HepG2 (cell line): Measurements from ENCODE around the gene RIC3. TPM values are rescaled to one million over a fixed set of nuclear protein-coding genes. Genes with fewer than 3 reads are reported as not detected.

ENCODE experiments used
- ATAC-seq: fragments of 200-7000 bp; cut with Tn5 transposase; 3 replicates; pipeline ENCODE4 v1.9.1; 2020; ENCODE audit warnings: mild to moderate bottlenecking, moderate library complexity
- BruUV-seq: library from RNA; stranded (reverse); fragments of 400-500 nt; replicated peaks from 2 replicates; lab custom pipeline; 2021; lab: Mats Ljungman, UMichigan
- CTCF ChIA-PET: fragments of 300-600 bp; formaldehyde crosslinking; extraction: SDS; loops from one replicate; lab custom pipeline; 2021; ENCODE audit warnings: low total read pairs, inconsistent platforms, low intra/inter-chr PET ratio; lab: Yijun Ruan, JAX
- POLR2A ChIA-PET: fragments of 350-600 bp; sonication (Branson Sonifier 250); formaldehyde crosslinking; loops from one replicate; lab custom pipeline; 2020; ENCODE audit warnings: antibody characterized with exemption, inconsistent platforms; lab: Yijun Ruan, JAX
- DNase-seq: peaks from one replicate; pipeline ENCODE4 v3.0.0-alpha.2; 2015; ENCODE audit warnings: low spot score
- FAIRE-seq: peaks from 3 replicates; lab custom pipeline; 2011; peaks lifted over from hg19 to GRCh38; lab: Jason Lieb, UNC
- H2AFZ ChIP-seq: one replicate; pipeline ENCODE4 v1.6.1; 2011; ENCODE audit warnings: low read length, inconsistent platforms
- H3K27ac ChIP-seq: fragments of 300-600 bp; 3 replicates; pipeline ENCODE4 v1.8.0; 2011; ENCODE audit warnings: mixed run types, mild to moderate bottlenecking, mixed read lengths, low read length, inconsistent platforms; ENCODE audit not compliant: insufficient read depth; ENCODE audit errors: extremely low read length
- H3K27me3 ChIP-seq, 2 experiments: fragments of 200-600 bp in 1 of 2; 2 replicates in 1 of 2; 3 replicates in 1 of 2; pipeline versions ENCODE4 v1.6.0 to v1.8.0; 2011; ENCODE audit warnings: low read length in 2 of 2, mild to moderate bottlenecking in 2 of 2, moderate library complexity in 2 of 2, inconsistent platforms in 1 of 2; ENCODE audit not compliant: insufficient read depth in 2 of 2, control insufficient read depth in 1 of 2
- H3K36me3 ChIP-seq, 2 experiments: fragments of 200-600 bp in 1 of 2; replicated peaks in 1 of 2; 2 replicates in 1 of 2; 3 replicates in 1 of 2; pipeline versions ENCODE4 v1.5.1 to v1.8.0; 2011; ENCODE audit warnings: low read length in 2 of 2, inconsistent platforms in 1 of 2; ENCODE audit not compliant: insufficient read depth in 2 of 2, control insufficient read depth in 1 of 2
- H3K4me1 ChIP-seq: 2 replicates; pipeline ENCODE4 v1.5.1; 2012; ENCODE audit warnings: low read length, inconsistent platforms; ENCODE audit not compliant: insufficient read depth
- H3K4me2 ChIP-seq: 2 replicates; pipeline ENCODE4 v1.6.0; 2011; ENCODE audit warnings: low read depth, low read length, inconsistent platforms
- H3K4me3 ChIP-seq, 3 experiments: fragments of 200-600 bp in 1 of 3; sonication (generic), shearing (Covaris generic) in 1 of 3; replicated peaks in 1 of 3; 2 replicates each; pipeline ENCODE4 v1.5.1; 2011 to 2016; ENCODE audit warnings: low read length in 3 of 3, inconsistent platforms in 2 of 3, low read depth in 2 of 3, mild to moderate bottlenecking in 2 of 3, control low read depth in 1 of 3, mixed read lengths in 1 of 3; ENCODE audit not compliant: insufficient read depth in 1 of 3
- H3K79me2 ChIP-seq: one replicate; pipeline ENCODE4 v1.6.1; 2011; ENCODE audit warnings: low read length, inconsistent platforms; ENCODE audit not compliant: insufficient read depth
- H3K9ac ChIP-seq: 2 replicates; pipeline ENCODE4 v1.6.0; 2011; ENCODE audit warnings: mild to moderate bottlenecking, low read depth, low read length, inconsistent platforms; ENCODE audit not compliant: insufficient read depth
- H3K9me3 ChIP-seq: 2 replicates; pipeline ENCODE4 v1.5.1; 2012; ENCODE audit warnings: mild to moderate bottlenecking, low read length
- H4K20me1 ChIP-seq: 2 replicates; pipeline ENCODE4 v1.6.0; 2011; ENCODE audit warnings: inconsistent platforms, mild to moderate bottlenecking, low read length, moderate library complexity; ENCODE audit not compliant: insufficient read depth
- EED ChIP-seq: sonication (generic); formaldehyde crosslinking; IDR thresholded peaks from 2 replicates; pipeline ENCODE4 v1.5.0; 2020; ENCODE audit warnings: mild to moderate bottlenecking, missing genetic modification reagents
- KIAA2018 ChIP-seq: sonication (generic); formaldehyde crosslinking; IDR thresholded peaks from 2 replicates; pipeline ENCODE4 v1.5.0; 2020; ENCODE audit warnings: mild to moderate bottlenecking, missing genetic modification reagents, borderline replicate concordance
- MED8 ChIP-seq: sonication (generic); formaldehyde crosslinking; IDR thresholded peaks from 2 replicates; pipeline ENCODE4 v1.8.1; 2023; ENCODE audit warnings: mild to moderate bottlenecking, missing genetic modification reagents; ENCODE audit not compliant: insufficient replicate concordance
- RAD51 ChIP-seq: fragments of 450-650 bp; IDR thresholded peaks from 2 replicates; pipeline ENCODE4 v1.6.1; 2016; ENCODE audit warnings: borderline replicate concordance
- RXRB ChIP-seq: IDR thresholded peaks from 2 replicates; pipeline ENCODE4 v1.6.1; 2016; ENCODE audit warnings: borderline replicate concordance, missing genetic modification reagents, missing compliant biosample characterization
- SKI ChIP-seq: fragments of 450-650 bp; IDR thresholded peaks from one replicate; pipeline ENCODE4 v1.6.1; 2018; ENCODE audit warnings: mild to moderate bottlenecking; ENCODE audit not compliant: partially characterized antibody
- TBP ChIP-seq: sonication (generic); formaldehyde crosslinking; IDR thresholded peaks from 2 replicates; pipeline ENCODE4 v1.5.0; 2020; ENCODE audit warnings: missing genetic modification reagents
- ZNF546 ChIP-seq: sonication (generic); formaldehyde crosslinking; conservative IDR thresholded peaks from 2 replicates; pipeline ENCODE4 v1.8.1; 2023; ENCODE audit warnings: mild to moderate bottlenecking, missing genetic modification reagents
- ZNF598 ChIP-seq: sonication (generic); formaldehyde crosslinking; IDR thresholded peaks from 2 replicates; pipeline ENCODE4 v1.5.1; 2020; ENCODE audit warnings: mild to moderate bottlenecking, missing genetic modification reagents, borderline replicate concordance
- ZNF746 ChIP-seq: sonication (generic); formaldehyde crosslinking; IDR thresholded peaks from 2 replicates; pipeline ENCODE4 v1.8.0; 2022; ENCODE audit warnings: mild to moderate bottlenecking, missing genetic modification reagents
- ZNF761 ChIP-seq: sonication (generic); formaldehyde crosslinking; conservative IDR thresholded peaks from 2 replicates; pipeline ENCODE4 v1.4.0; 2020; ENCODE audit warnings: mild to moderate bottlenecking, missing genetic modification reagents
- WGBS: methylation state at CpG from one replicate; pipeline ENCODE4 v1.1.6; 2017; ENCODE audit warnings: low lambda C conversion rate; 5-methylcytosine and 5-hydroxymethylcytosine counted together
- in situ Hi-C: cut with HindIII; loops from 2 replicates; pipeline ENCODE4 v1.10.0; 2017; ENCODE audit warnings: low pct_unique_long_range_greater_than_20kb; ENCODE audit not compliant: extremely low pct_ligation_motif_present
- intact Hi-C: fragments of 100-400 bp; cut with micrococcal nuclease; formaldehyde crosslinking; loops from one replicate; pipeline ENCODE4 v1.10.0; 2022; ENCODE audit not compliant: unreplicated experiment
- polyA plus RNA-seq, 8 experiments: library from polyadenylated mRNA; depleted of rRNA in 3 of 8; stranded (reverse) in 7 of 8; unstranded in 1 of 8; fragments of >200 nt; fragmentation: Illumina TruSeq in 4 of 8; extraction: Trizol in 4 of 8; gene quantifications; 2 replicates each; pipeline versions ENCODE4 v1.2.1 to v1.2.3, GENCODE V29; 2011 to 2016; ENCODE audit warnings: low read depth in 4 of 8, missing spikeins in 1 of 8, mixed read lengths in 1 of 8; ENCODE audit not compliant: insufficient read depth in 1 of 8
- total RNA-seq, 5 experiments: library from RNA; depleted of rRNA; stranded (reverse); fragments of >200 nt; fragmentation: Illumina TruSeq; extraction: Trizol; gene quantifications; 2 replicates each; pipeline ENCODE4 v1.2.3, GENCODE V29; 2016; ENCODE audit warnings: low read depth in 1 of 5
- TF ChIP-seq, protein P1 (sequence below): sonication (generic); formaldehyde crosslinking; IDR thresholded peaks from 2 replicates; pipeline ENCODE4 v1.8.1; 2022; ENCODE audit warnings: low read depth, mild to moderate bottlenecking, missing genetic modification reagents
- TF ChIP-seq, protein P2 (sequence below): sonication (generic); formaldehyde crosslinking; conservative IDR thresholded peaks from 2 replicates; pipeline ENCODE4 v1.4.0; 2020; ENCODE audit warnings: missing genetic modification reagents

The RIC3 gene
- total and polyA plus RNA-seq, 2 of the 13 experiments (the other 11 are each of a cell fraction or from before 2014, with no cell fraction given), result not detected

- Histone ChIP-seq H3K36me3 (no peaks in the 10 kb centered on the region), H3K9ac (no peak overlapping the region), H3K9me3 (no peaks in the 10 kb centered on the region), H4K20me1 (no peaks in the 10 kb centered on the region), H3K27me3 (peaks cover 2 to 49% of the 10 kb centered on the region in 2 experiments), H3K4me1 (peaks cover 14% of the 10 kb centered on the region), H3K79me2 (no peaks in the 10 kb centered on the region), H3K4me3 (no peak overlapping the region), H2AFZ (no peak overlapping the region), H3K27ac (no peak overlapping the region), H3K4me2 (no peak overlapping the region)
- no peak for DNase-seq
- intact Hi-C loops (no loop called here), in situ Hi-C loops (no loop called here)
- ChIA-PET CTCF (no interaction called here), POLR2A (no interaction called here)
- FAIRE-seq, result no peak
- no peak for ATAC-seq
- 76% methylated on average over 4 of the region's 4 CpGs for WGBS
- BruUV-seq, result no TSS peak
- TF ChIP-seq MED8 (CRISPR knock-in tag) (no peak), ZNF598 (CRISPR knock-in tag) (no peak), TBP (CRISPR knock-in tag) (no peak), ZNF546 (CRISPR knock-in tag) (no peak), SKI (no peak), ZNF761 (CRISPR knock-in tag) (no peak), EED (CRISPR knock-in tag) (no peak), ZNF746 (CRISPR knock-in tag) (no peak), KIAA2018 (CRISPR knock-in tag) (no peak), RXRB (CRISPR knock-in tag) (no peak), RAD51 (no peak)
- TF ChIP-seq, protein P1, sequence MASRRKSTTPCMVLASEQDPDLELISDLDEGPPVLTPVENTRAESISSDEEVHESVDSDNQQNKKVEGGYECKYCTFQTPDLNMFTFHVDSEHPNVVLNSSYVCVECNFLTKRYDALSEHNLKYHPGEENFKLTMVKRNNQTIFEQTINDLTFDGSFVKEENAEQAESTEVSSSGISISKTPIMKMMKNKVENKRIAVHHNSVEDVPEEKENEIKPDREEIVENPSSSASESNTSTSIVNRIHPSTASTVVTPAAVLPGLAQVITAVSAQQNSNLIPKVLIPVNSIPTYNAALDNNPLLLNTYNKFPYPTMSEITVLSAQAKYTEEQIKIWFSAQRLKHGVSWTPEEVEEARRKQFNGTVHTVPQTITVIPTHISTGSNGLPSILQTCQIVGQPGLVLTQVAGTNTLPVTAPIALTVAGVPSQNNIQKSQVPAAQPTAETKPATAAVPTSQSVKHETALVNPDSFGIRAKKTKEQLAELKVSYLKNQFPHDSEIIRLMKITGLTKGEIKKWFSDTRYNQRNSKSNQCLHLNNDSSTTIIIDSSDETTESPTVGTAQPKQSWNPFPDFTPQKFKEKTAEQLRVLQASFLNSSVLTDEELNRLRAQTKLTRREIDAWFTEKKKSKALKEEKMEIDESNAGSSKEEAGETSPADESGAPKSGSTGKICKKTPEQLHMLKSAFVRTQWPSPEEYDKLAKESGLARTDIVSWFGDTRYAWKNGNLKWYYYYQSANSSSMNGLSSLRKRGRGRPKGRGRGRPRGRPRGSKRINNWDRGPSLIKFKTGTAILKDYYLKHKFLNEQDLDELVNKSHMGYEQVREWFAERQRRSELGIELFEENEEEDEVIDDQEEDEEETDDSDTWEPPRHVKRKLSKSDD (CRISPR knock-in tag), result no peak
- TF ChIP-seq, protein P2, sequence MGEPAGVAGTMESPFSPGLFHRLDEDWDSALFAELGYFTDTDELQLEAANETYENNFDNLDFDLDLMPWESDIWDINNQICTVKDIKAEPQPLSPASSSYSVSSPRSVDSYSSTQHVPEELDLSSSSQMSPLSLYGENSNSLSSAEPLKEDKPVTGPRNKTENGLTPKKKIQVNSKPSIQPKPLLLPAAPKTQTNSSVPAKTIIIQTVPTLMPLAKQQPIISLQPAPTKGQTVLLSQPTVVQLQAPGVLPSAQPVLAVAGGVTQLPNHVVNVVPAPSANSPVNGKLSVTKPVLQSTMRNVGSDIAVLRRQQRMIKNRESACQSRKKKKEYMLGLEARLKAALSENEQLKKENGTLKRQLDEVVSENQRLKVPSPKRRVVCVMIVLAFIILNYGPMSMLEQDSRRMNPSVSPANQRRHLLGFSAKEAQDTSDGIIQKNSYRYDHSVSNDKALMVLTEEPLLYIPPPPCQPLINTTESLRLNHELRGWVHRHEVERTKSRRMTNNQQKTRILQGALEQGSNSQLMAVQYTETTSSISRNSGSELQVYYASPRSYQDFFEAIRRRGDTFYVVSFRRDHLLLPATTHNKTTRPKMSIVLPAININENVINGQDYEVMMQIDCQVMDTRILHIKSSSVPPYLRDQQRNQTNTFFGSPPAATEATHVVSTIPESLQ (CRISPR knock-in tag), result no peak
These were observed 101.3 kb downstream of the RIC3 start for GRCh38 chr11:8067567-8067928.
